Measurements from ENCODE around the gene ZNF318.
A peak's percentile ranks its signal among the peaks of the same experiment; 100 is the strongest.
"Not testable (repeated sequence)": the region's sequence is repeated elsewhere in the genome, so short reads cannot be mapped to it uniquely, and the experiment has no call there.

The ZNF318 gene

DNA sequence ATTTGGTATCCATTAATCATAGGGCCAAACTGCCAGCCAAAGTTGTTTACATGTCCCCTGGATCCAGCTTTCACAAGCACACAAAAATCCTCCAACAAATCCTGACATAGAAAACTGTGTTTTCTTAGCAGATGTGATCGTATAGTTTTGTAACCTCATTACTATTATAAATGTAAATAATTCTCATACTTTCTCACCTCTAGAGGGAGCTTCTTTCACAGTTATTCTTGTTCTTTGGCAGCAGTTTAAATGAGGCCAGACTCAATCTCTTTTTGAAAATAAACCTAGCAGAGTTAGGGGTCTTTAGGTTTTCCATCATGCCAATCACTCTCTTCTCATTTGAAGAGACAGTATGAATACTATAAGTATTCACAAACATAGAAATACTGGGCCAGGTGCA, 17.0 kb upstream of the ZNF318 start:
- DNase-seq = peak in 1 of 2 donors; percentile 54

DNA sequence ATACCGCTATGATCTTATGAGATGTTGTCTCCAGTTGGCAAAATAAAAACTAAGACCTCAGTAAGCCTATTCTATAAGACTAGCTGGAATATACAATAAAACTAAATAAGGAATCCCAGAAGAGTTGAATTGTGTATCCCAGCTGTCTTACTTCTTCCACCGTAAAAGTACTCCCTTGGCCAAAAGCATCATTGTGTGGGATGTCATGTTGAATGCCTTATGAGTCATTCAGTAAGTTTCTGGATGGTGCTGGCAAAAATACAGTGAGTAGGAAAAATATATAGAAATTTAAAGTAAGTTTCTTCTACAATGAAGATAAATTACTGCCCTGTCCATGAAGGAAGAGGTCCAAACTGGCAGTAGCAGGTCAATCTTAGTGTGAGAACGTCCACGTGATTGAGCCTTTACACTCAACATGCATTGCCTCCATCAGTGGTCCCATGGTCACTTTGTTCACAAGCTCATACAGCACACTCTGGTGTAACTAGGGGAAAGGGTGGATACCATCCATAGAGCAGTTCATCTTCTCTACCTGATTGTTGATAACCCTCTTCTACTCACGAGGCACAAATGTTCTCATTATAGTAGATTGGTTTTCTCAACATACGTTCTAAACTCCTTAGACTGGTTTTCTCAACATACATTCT, 13.7 kb upstream of the ZNF318 start:
- DNase-seq = peak in 1 of 2 donors; percentile 25

DNA sequence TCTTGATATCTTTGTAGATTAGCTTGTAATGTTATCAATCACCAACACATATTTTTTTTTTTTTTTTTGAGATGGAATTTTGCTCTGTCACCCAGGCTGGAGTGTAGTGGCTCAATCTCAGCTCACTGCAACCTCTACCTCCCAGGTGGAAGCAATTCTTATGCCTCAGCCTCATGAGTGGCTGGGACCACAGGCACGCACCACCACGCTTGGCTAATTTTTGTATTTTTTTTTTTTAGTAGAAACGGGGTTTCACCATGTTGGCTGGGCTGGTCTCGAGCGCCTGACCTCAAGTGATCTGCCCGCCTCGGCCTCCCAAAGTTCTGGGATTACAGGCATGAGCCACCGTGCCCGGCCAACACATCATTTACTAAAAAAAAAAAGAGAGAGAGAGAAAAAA, 11.4 kb upstream of the ZNF318 start:
- not testable (repeated sequence) for DNase-seq

DNA sequence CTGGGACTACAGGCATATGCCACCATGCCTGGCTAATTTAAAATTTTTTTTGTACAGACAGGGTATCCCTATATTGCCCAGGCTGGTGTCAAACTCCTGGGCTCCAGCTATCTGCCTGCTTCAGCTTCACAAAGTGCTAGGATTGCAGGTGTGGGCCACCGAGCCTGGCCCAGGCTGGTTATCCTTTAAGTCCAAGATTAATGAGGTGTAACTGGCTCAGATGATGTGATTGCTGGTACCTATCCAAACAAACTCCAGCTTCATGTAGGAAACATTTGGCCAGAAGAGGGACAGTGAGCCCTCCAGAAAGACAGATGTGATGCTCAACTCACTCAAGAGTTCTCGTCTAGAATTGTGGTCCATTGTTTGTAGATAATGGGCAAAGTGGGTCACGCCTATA, 9.2 kb upstream of the ZNF318 start:
- no peak for DNase-seq

DNA sequence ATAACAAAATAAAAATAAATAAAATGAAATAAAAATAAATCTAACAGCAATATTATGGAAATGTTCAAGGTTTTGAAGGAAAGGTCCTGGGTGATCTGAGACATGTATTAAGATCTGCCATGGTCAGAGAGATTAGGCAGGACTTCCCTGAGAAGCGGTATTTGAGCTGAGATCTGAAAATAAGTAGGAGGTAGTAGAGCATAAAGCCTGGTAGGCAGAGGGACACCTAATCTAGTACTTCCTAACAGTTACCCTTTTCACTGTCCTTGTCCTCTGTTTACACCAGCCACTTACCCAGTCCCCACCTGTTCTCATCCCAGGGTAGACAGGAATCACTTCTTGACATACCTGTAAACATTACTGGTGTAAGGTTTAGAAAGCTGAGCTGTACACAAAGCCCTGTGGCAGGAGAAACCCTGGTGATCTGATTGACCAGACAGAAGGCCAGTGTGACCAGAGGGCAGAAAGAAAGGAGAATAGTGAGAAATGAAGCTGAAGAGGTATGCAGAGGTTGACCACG, 8.3 kb upstream of the ZNF318 start:
- DNase-seq = no peak

DNA sequence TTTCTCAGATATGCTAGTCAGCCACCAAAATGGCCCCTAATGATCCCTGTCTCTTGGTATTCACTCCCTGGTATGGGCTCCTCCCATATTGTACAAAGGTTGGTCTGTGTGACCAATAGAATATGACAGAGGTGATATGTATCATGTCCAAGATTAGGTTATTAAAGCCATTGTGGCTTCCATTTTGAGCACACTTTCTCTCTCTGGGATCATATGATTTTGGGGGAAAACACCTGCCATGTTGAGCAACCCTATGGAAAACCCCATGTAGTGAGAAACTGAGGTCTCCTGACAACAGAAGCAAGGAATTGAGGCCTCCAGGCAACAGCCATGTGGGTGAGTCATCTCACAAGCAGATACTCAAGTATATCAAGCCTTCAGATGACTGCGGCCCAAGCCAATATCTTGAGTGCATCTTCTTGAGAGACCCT, 7.1 kb upstream of the ZNF318 start:
- DNase-seq = no peak

DNA sequence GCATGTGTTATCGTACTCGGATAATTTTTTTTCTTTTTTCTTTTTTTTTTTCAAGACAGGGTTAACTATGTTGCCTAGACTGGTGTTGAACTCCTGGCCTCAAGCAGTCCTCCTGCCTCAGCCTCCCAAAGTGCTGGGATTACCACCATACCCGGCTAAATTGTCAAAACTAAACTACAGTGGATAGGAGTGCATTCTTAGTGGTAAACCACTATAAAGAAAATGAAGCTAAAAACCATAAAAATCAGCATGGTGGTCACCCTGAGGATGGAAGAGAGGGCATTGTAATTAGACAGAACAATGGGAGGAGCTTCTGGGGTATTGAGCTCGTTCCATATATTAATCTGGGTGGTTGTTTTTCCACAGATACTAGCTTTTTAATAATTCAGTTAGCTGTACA, 6.2 kb upstream of the ZNF318 start:
- DNase-seq = no peak

DNA sequence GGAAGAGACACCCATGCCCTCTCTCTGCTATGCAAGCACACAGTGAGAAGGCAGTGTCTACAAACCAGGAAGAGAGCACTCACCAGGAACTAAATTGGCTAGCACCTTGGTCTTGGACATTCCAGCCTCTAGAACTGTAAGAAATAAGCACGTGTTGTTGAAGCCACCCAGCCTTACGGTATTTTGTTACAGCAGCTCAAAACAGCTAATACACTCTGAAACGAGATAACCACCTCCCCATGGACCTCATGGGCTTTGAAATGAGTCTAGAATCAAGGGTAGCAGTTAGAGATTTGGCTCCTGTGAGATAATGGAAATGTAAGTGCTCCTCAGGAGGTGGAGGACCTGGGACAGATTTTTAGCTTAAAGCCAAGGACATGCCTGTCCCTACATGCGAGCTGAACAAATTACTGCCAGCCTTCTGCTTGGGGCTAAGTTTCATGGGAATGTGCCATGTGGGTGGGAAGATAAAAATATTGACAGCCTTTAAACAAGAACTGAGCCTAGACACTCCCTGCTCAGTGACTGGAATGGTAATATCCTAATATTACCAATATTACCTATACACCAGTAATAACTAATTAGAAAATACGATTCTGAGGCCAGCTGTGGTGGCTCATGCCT, 3.9 kb upstream of the ZNF318 start:
- DNase-seq = no peak

DNA sequence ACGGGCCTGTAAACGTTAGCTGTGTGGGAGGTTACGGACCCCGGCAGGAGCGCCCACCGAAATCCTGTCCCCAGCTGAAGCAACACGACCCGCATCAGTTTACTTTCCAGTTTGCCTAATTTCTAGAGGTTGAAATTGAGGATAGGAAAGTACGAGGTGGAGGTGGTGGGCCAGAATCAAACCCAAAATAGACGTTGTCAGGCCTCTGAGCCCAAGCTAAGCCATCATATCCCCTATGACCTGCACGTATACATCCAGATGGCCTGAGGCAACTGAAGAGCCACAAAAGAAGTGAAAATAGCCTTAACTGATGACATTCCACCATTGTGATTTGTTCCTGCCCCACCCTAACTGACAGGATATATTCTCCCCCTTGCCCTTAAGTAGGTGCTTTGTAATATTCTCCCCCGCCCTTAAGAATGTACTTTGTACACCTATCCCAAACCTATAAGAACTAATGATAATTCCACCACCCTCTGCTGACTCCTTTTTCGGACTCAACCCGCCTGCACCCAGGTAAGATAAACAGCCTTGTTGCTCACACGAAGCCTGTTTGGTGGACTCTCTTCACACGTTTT, 645 bp upstream of the ZNF318 start:
- not testable (repeated sequence) for DNase-seq

DNA sequence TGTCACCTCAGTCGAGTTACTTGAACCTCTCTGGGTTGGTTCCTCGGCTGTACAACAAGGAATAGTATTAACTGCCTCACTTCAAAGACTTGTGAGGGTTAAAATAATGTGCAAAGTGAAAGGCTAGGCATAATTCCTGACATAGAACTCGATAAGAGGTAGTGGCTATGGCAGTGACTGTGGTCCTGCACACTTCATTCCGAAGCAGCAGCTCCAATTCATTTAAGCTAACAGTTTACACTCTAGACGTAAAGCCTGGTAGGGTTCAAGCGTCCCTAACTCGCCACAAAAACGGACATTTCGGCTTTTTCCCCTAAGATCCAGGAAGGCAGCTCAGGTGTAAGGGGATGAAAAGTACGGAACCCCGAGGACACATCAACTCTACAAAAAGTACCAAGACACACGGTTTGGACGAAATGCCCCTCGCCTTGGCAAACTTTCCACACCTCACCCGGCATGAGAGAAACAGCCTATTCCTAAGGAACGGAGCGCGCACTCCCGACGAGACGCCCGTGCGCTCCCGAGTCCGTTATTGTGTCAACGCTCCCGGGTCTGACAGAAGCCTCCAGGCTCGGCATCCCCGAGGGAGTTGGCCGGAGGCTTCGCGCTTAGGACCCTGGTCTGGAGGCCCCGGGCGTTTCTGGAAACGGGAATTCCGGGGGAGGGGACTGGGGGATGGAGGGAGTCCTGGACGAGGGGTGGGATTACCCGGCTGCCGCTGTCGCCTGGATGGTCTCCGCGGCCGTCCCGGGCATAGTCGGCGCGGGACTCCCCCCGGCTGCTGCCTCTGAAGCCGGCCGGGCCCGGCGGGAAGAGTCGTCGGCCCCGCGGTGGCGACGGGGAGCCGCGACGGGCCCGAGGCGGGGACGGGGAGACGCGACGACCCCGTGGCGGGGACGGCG, 937 bp downstream of the ZNF318 start:
- peak in 1 of 2 donors; percentile 14 for DNase-seq

DNA sequence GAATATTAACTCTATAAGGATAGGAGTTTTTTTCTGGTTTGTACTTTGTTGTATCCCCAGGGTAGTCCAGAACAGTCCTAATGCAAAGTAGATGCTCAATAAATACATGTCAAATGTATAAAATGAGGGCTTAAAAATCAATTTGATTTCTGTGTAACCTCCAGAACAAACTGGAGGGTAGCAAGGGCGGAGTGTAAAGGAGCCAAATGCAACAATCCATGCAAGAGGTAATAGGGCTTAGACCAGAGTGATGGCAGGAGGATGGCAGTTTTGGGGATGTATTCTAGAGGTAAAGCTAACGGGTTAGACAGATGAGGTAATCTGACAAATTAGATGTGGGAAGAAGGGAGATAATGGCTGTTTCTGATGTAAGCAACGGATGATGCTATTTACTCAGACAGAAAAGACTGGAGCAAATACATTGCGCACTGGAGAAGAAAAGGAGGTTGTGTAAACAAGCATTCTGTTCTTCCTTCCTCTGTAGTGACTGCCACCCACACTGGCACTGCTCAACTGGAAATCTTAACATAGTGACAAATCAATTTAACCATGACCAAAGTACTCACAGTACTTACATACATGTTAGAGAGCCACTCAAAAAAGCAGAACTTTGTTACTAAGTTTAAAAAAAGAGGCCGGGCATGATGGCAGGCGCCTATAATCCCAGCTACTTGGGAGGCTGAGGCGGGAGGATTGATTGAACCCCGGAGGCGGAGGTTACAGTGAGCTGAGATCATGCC, 2.0 kb downstream of the ZNF318 start:
- peak in 1 of 2 donors; percentile 29 for DNase-seq

DNA sequence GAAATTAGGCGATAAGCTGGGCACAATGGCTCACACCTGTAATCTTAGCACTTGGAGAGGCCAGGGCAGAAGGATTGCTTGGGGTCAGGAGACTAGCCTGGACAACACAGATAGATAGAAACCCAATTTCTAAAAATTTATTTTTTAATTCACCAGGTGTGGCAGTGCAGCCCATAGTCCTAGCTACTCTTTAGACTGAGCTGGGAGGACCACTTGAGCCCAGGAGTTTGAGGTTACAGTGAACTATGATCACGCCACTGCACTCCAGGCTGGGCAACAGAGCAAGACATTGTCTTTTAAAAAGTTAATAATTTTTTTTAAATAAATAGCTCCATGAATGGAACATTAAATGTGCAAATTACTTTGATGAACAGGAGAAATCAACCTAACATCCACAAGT, 8.2 kb downstream of the ZNF318 start:
- no peak for DNase-seq

DNA sequence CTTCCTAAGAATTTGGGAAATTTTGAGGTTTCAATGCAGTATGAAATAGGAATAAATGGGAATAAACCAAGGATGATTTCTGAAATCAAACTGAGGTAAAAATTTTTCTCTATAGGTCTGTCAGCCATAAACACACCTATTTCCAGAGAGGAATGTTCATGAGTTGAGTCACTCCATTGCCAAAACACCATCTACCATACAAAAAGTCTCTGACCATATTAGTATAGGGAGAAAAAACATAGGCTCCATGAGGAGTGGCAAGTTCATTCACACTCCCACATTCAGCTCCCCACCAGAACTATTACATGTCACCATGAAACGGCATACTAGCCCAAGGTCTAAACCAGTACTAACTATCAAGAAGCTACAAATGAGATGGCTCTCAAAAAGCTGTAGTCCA, 9.6 kb downstream of the ZNF318 start:
- DNase-seq = no peak

DNA sequence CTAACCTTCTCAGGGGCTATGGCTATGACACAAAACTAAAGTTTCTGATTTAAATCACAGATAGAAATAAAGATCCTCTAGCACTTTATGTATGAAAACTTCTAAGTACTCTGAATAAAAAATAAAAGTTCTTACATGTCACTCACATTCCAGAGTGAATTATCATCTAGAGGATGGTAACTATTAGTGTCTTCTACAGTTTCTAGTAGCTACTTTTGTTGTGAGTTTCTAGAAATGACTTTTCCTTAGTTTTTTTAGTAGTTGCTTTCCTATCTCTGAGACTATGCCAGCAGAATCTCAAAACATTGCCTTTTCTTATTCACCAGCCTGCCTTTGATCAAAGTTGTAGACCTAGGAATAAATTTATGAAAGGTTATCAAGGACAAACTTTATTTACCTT, 10.1 kb downstream of the ZNF318 start:
- DNase-seq = no peak

DNA sequence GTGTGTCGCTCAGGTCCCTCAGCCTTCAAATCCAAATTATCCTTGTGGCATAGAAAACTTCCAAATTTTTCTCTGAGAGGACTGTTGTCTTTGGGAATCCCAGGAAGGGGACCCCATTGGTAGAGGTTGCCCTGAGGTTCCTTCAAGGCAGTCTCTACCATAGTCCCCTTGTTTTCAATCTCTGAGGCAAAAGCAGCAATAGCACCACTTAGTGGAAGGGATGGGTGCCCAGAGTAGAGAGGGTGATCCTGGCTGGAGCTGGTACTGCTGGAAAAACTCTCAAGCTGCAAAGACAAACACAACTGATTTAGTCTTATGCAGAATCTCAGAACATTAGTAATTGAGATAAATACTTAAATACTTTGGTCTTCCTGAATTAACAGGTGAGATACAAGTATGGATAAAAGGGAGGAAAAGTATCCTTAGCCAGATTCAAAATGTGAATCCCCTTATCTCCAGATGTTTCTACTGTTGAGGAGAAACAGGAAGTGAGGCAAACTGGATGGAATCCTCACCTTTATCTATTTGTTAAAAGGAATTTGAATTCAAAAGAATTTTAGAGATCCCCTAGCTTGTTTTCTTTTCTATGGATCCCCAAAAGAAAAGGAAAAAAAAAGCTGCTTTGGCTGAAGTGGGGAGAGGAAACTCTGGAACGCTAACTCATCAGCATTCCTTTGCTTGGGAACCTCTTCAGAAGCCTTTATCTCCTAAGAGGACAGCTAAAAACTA, 13.4 kb downstream of the ZNF318 start:
- no peak for DNase-seq

DNA sequence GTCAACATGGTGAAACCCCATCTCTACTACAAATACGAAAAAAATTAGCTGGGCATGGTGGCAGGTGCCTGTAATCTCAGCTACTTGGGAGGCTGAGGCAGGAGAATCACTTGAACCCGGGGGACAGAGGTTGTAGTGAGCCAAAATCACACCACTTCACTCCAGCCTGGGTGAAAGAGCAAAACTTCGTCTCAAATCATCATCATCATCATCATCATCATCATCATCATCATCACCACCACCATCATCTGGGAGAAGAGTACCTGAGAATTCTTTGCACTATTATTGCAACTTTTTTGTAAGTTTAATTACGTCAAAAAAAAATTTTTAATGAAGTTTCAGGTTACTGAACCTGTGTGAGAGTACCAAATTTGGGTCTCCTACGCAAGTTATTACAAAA, 17.5 kb downstream of the ZNF318 start:
- not testable (repeated sequence) for DNase-seq

DNA sequence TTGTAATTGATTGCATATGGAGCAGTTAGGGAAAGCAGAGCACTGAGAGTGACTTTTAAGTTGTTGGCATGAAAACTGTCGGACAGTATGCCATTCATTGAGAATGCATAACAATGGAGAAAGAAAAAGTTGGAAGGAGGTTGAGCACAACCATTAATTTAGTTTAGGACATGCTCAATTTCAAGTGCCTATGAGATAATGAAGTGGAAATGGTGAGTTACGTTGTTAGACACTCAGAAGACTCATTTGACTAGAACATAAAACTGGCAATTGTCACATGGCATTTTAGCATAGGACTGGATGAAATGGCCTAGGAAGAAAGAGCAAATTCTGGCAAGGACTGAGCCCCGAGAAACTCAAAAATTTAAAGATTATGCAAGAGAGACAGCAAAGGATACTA, 22.0 kb downstream of the ZNF318 start:
- no peak for DNase-seq

DNA sequence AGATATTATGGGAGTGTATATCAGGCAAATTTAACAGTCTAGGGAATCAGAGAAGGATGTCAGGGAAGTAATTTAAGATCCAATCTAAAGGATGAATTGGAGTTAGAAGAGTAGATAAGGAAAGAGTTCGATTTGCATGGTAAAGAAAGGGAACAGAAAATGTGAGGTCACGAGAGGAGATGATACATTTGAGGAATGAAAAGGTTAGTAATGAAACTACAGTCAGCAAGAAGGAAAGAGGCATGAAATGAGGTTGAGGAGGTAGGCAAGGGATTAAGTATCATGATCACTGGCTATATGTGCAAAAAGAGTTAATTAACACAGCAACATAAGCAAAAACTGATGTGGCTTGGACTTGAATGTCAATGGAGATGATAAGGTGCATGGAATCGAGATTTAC, 22.4 kb downstream of the ZNF318 start:
- no peak for DNase-seq

DNA sequence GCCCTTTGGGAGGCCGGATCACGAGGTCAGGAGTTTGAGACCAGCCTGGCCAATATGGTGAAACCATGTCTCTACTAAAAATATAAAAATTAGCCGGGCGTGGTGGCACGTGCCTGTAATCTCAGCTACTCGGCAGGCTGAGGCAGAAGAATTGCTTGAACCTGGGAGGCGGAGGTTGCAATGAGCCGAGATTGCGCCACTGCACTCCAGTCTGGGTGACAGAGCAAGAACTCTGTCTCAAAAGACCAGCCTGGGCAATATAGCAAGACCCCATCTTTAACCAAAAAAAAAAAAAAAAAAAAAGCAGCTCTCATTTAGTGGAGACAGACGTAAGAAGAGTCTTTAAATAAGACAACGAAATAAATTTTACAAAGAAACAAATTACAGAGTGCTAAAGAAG, 23.2 kb downstream of the ZNF318 start:
- not testable (repeated sequence) for DNase-seq

DNA sequence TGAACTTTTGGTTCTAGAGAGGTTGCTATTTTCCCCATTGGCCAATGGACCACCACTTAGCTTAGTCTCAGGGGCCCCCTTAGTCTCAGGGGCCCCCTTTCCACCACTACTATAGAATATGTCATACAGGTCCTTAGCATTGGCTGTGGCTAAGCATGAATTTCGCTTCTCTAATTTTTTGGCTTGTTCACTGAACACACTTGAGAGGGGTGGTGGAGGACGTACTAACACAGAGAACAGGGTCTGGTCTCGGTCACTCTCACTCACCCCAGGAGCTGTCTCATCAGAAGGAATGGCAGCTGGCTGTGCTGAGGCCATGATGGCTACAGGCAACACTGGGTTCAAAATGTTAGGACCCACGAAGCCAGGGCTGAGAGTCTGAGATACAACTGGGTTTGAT, 30.3 kb downstream of the ZNF318 start:
- no peak for DNase-seq

DNA sequence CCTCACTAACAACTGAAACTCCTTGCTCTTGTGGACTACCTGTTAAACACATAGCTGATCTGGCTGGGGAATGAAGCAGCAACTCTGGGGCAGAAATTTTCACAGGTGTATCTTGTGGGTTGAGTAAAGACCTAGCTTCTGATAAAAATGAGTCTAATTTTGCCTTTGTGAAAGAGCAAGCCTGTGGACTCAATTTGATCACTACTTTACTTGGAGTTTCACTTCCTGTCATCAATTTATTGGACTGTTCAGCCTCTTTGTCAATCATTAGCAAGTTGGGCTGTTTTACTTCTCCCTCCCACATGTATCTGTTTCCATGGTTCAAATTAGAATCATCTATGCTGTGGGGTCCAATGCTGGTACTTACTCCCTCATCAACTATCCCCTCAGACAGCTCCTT, 31.2 kb downstream of the ZNF318 start:
- DNase-seq = no peak

DNA sequence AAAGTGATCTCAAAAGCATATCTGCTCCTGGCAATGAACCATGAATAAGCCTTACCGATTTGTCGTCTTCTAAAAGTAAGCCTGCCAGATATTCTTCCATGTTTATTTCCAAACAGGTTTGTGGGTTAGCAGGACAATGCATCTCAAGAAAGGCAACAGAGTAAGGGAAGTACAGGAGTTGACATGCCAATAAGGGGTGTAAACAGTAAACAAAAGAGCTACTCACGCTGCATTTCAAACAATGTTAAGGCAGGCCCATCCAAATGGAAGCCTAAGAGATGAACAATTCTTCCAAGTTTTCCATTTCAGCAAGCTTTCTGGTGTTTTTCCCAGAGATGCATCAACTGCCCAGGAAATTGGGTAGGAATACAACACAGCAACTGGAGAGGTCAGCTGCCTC, 33.1 kb downstream of the ZNF318 start:
- no peak for DNase-seq
